Prostate gland (tissue), 2 donors: ENCODE measurements around the gene MAGED2. TPM values are rescaled to one million over a fixed set of nuclear protein-coding genes. Genes with fewer than 3 reads are reported as not detected.
A peak's percentile ranks its signal among the peaks of the same experiment; 100 is the strongest.
"Not testable (repeated sequence)": the region's sequence is repeated elsewhere in the genome, so short reads cannot be mapped to it uniquely, and the experiment has no call there.

Source experiments
- DNase-seq: peaks from one replicate; pipeline ENCODE4 v3.0.0-alpha.2; 2019; ENCODE audit warnings: low spot score
- H3K27ac ChIP-seq, 2 donors: fragments of 200-600 bp; sonication (generic); 2 replicates each; pipeline ENCODE4 v1.5.1; 2017 to 2019
- H3K27me3 ChIP-seq: fragments of 200-600 bp; sonication (generic); replicated peaks from 2 replicates; pipeline ENCODE4 v1.5.1; 2019; ENCODE audit not compliant: insufficient read depth
- H3K36me3 ChIP-seq, 2 donors: fragments of 200-600 bp; sonication (generic); 1 replicate in 1 of 2; 2 replicates in 1 of 2; pipeline versions ENCODE4 v1.5.1 to v1.8.1; 2017 to 2019
- H3K4me1 ChIP-seq: fragments of 200-600 bp; sonication (generic); replicated peaks from 2 replicates; pipeline ENCODE4 v1.5.1; 2019
- H3K4me3 ChIP-seq, 2 donors: fragments of 200-600 bp; sonication (generic); 2 replicates each; pipeline ENCODE4 v1.5.1; 2017 to 2019
- H3K9me3 ChIP-seq: fragments of 200-600 bp; sonication (generic); 2 replicates; pipeline ENCODE4 v1.5.1; 2017
- CTCF ChIP-seq, 4 experiments: fragments of 200-600 bp in 2 of 4; fragments of 450-650 bp in 2 of 4; sonication (generic) in 2 of 4; IDR thresholded peaks; 1 replicate in 3 of 4; 2 replicates in 1 of 4; pipeline ENCODE4 v1.5.1; 2016 to 2019; ENCODE audit warnings: antibody characterized with exemption in 4 of 4, mild to moderate bottlenecking in 2 of 4, moderate library complexity in 2 of 4
- POLR2A ChIP-seq: fragments of 450-650 bp; IDR thresholded peaks from one replicate; pipeline ENCODE4 v1.6.1; 2016; ENCODE audit warnings: antibody characterized with exemption, mild to moderate bottlenecking
- POLR2AphosphoS5 ChIP-seq: sonication (generic); formaldehyde crosslinking; IDR thresholded peaks from one replicate; pipeline ENCODE4 v1.6.1; 2017; ENCODE audit warnings: antibody characterized with exemption
- WGBS: methylation state at CpG from one replicate; pipeline ENCODE4 v1.1.5; 2018; 5-methylcytosine and 5-hydroxymethylcytosine counted together
- intact Hi-C: fragments of 100-400 bp; cut with DNase I; formaldehyde crosslinking; loops from one replicate; pipeline ENCODE4 v1.14.2; 2022
- total RNA-seq, 2 donors: library from RNA; depleted of rRNA; stranded (reverse); fragments of >200 nt; gene quantifications; one replicate each; pipeline ENCODE4 v1.1.0, GENCODE V29; 2016

The MAGED2 gene
- total RNA-seq, 2 donors from 2014 or later, result 304 to 371 TPM

- H3K36me3 ChIP-seq, result no peaks in the 10 kb centered on the region
- WGBS, result 44% methylated on average over 4 of the region's 4 CpGs
- H3K9me3 ChIP-seq, result no peaks in the 10 kb centered on the region
- intact Hi-C loops, result no loop called here
- H3K27ac ChIP-seq, result no peak overlapping the region
- DNase-seq, result no peak
- no peak overlapping the region for H3K4me3 ChIP-seq
- H3K4me1 ChIP-seq, result no peaks in the 10 kb centered on the region
- H3K27me3 ChIP-seq, result no peaks in the 10 kb centered on the region
- TF ChIP-seq POLR2A (no peak), POLR2AphosphoS5 (no peak), CTCF (IDR thresholded peaks at IDR 0.05) (no peak)
These were observed 21.6 kb upstream of the MAGED2 start for GRCh38 chrX:54785901-54786300.

- Histone ChIP-seq H3K36me3 (no peaks in the 10 kb centered on the region), H3K4me1 (no peaks in the 10 kb centered on the region), H3K9me3 (no peaks in the 10 kb centered on the region), H3K27ac (no peak overlapping the region), H3K4me3 (no peak overlapping the region), H3K27me3 (no peaks in the 10 kb centered on the region)
- DNase-seq, result no peak
- TF ChIP-seq POLR2A, result no peak
- peak in 1 of 4 experiments; percentile 6 for TF ChIP-seq CTCF (IDR thresholded peaks at IDR 0.05)
- intact Hi-C loops, result no loop called here
- 94% methylated on average over 2 of the region's 2 CpGs for WGBS
These were observed 20.6 kb upstream of the MAGED2 start for GRCh38 chrX:54786967-54787366.

GRCh38 chrX:54788446-54788845 lies 19.1 kb upstream of the MAGED2 start:
- 96% methylated on average over 9 of the region's 9 CpGs for WGBS
- Histone ChIP-seq H3K27ac (peak overlapping the region in 1 of 2 donors; percentile 43), H3K9me3 (no peaks in the 10 kb centered on the region), H3K4me3 (no peak overlapping the region), H3K4me1 (no peaks in the 10 kb centered on the region), H3K27me3 (no peaks in the 10 kb centered on the region), H3K36me3 (no peaks in the 10 kb centered on the region)
- TF ChIP-seq POLR2A, result no peak
- TF ChIP-seq POLR2AphosphoS5, result no peak
- no peak for TF ChIP-seq CTCF (IDR thresholded peaks at IDR 0.05)
- DNase-seq, result no peak
- intact Hi-C loops, result no loop called here

- H3K4me3 ChIP-seq, DNase-seq: not testable (repeated sequence)
- WGBS, result 8% methylated on average over 2 of the region's 5 CpGs
These were observed 18.1 kb upstream of the MAGED2 start for GRCh38 chrX:54789405-54789804.

GRCh38 chrX:54794028-54794427 lies 13.5 kb upstream of the MAGED2 start:
- 30% methylated on average over 1 of the region's 1 CpG for WGBS
- H3K36me3 ChIP-seq, result no peaks in the 10 kb centered on the region
- no peaks in the 10 kb centered on the region for H3K9me3 ChIP-seq
- DNase-seq, result no peak
- H3K27me3 ChIP-seq, result no peaks in the 10 kb centered on the region
- H3K4me1 ChIP-seq, result no peaks in the 10 kb centered on the region
- intact Hi-C loops, result no loop called here
- peak overlapping the region in 1 of 2 donors; percentile 68 for H3K27ac ChIP-seq
- no peak overlapping the region for H3K4me3 ChIP-seq
- TF ChIP-seq POLR2AphosphoS5, result no peak
- no peak for TF ChIP-seq POLR2A
- TF ChIP-seq CTCF (IDR thresholded peaks at IDR 0.05), result no peak

More at GRCh38 chrX:54789405-54789804, 18.1 kb upstream of the MAGED2 start:
- H3K4me1 ChIP-seq, intact Hi-C loops, H3K9me3 ChIP-seq, H3K36me3 ChIP-seq, H3K27me3 ChIP-seq: not testable (repeated sequence)
- peak overlapping the region; percentile 11 to 45 for H3K27ac ChIP-seq
